ENCODE results near the gene SPDYE6. TPM values are rescaled to one million over a fixed set of nuclear protein-coding genes. Genes with fewer than 3 reads are reported as not detected.

Gene SPDYE6
- total and polyA plus RNA-seq, 2 experiments from 2014 or later: not detected

- H3K9me3 Mint-ChIP-seq: no peaks in the 10 kb centered on the region
- no peak overlapping the region for H3K27ac Mint-ChIP-seq
- TF ChIP-seq CREB1 (CRISPR knock-in tag; IDR thresholded peaks at IDR 0.05; ENCODE audit: low read depth) (no peak), JUNB (IDR thresholded peaks at IDR 0.05; ENCODE audit: unreplicated experiment) (no peak), ZNF114 (CRISPR knock-in tag; IDR thresholded peaks at IDR 0.05) (no peak), REST (IDR thresholded peaks at IDR 0.05; ENCODE audit: unreplicated experiment) (no peak), STAT1 (IDR thresholded peaks at IDR 0.05; ENCODE audit: unreplicated experiment) (no peak), NANOG (IDR thresholded peaks at IDR 0.05; ENCODE audit: borderline replicate concordance) (no peak), EZH2 (IDR thresholded peaks at IDR 0.05; ENCODE audit: low read depth, unreplicated experiment) (no peak), POLR2AphosphoS5 (IDR thresholded peaks at IDR 0.05; ENCODE audit: low read depth) (no peak), ETS1 (IDR thresholded peaks at IDR 0.05) (no peak), CTCF (conservative IDR thresholded peaks at IDR 0.05; ENCODE audit: low read depth in 2 of 2) (no peak), ZNF331 (CRISPR knock-in tag; IDR thresholded peaks at IDR 0.05; ENCODE audit: low read depth) (no peak), ZNF462 (CRISPR knock-in tag; IDR thresholded peaks at IDR 0.05) (no peak), EZH2phosphoT487 (IDR thresholded peaks at IDR 0.05; ENCODE audit: unreplicated experiment) (no peak)
- Histone ChIP-seq H3K9me2 (ENCODE audit: insufficient read depth) (no peaks in the 10 kb centered on the region), H3K79me2 (replicated peaks; ENCODE audit: insufficient read depth) (no peaks in the 10 kb centered on the region), H3K27me3 (ENCODE audit: insufficient read depth) (no peaks in the 10 kb centered on the region), H3K4me2 (no peak overlapping the region), H3K4me3 (no peak overlapping the region), H3F3A (replicated peaks; ENCODE audit: low read depth) (no peaks in the 10 kb centered on the region), H3K4me1 (ENCODE audit: insufficient read depth) (no peaks in the 10 kb centered on the region), H4K20me1 (replicated peaks; ENCODE audit: insufficient read depth) (no peaks in the 10 kb centered on the region; the same call in 1 of the 2 replicates), H3K27ac (ENCODE audit: low read depth) (no peak overlapping the region), H3K36me3 (ENCODE audit: insufficient read depth) (peaks cover 3% of the 10 kb centered on the region; the same call in 1 of the 2 replicates), H2AFZ (no peak overlapping the region)
- H3K4me3 Mint-ChIP-seq: no peak overlapping the region
- H3K27me3 Mint-ChIP-seq (ENCODE audit: insufficient read depth, low read depth, poor library complexity): peaks cover 6% of the 10 kb centered on the region
- H3K4me1 Mint-ChIP-seq: no peaks in the 10 kb centered on the region; the same call in 2 of the 3 replicates
- ATAC-seq: no peak
- H3K36me3 Mint-ChIP-seq (ENCODE audit: low read depth): peaks cover 19% of the 10 kb centered on the region
- no peak for DNase-seq (ENCODE audit: low spot score)
These were observed 33.6 kb upstream of the SPDYE6 start for GRCh38 chr7:102389810-102390209.

Data from GM23338 (cell line).